Inflammatory macrophage (primary cell): Measurements from ENCODE around the gene RAB25.

ENCODE experiments used
- DNase-seq, 2 donors: peaks; one replicate each; pipeline ENCODE4 v3.0.0-alpha.2; 2020 to 2022
- total RNA-seq, 18 experiments: gene quantifications; one replicate each; lab custom pipeline; 2026; ENCODE audit warnings: mixed read lengths in 6 of 18, inconsistent platforms in 2 of 18; lab: John Stamatoyannopoulos, UW

The RAB25 gene
- 0 to 0.33 (median 0.04) reads per million in 18 experiments for total RNA-seq

DNA sequence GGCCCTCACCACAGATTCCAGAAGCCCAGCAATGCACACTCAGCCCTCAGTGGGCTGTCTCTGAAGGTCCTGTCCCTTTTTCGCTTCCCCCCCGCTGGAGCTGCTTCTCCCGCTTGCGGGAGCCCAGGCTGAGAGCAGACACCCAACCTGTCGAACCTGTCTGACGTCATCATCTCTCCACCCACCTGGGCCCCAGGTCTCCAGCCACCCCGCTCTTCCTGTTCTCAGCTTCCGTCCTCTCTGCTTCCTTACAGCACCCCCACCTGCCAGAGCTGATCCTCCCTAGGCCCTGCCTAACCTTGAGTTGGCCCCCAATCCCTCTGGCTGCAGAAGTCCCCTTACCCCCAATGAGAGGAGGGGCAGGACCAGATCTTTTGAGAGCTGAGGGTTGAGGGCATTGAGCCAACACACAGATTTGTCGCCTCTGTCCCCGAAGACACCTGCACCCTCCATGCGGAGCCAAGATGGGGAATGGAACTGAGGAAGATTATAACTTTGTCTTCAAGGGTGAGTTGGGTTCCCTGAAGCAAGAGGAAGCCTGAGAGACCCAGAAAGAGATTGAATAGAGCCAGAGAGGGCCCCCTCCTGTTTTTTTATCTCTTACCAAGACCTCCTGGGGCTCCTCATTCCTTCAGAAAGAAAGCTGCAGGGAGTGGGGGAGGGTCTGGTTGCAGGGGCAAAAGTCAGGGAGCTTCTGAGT lies at the start of gene RAB25:
Gene RAB25, plus strand, starts transcription at position 224 of the 700 bp plus-strand sequence. Its CDS starts 241 bp downstream, at position 465.
- no peak for DNase-seq

DNA sequence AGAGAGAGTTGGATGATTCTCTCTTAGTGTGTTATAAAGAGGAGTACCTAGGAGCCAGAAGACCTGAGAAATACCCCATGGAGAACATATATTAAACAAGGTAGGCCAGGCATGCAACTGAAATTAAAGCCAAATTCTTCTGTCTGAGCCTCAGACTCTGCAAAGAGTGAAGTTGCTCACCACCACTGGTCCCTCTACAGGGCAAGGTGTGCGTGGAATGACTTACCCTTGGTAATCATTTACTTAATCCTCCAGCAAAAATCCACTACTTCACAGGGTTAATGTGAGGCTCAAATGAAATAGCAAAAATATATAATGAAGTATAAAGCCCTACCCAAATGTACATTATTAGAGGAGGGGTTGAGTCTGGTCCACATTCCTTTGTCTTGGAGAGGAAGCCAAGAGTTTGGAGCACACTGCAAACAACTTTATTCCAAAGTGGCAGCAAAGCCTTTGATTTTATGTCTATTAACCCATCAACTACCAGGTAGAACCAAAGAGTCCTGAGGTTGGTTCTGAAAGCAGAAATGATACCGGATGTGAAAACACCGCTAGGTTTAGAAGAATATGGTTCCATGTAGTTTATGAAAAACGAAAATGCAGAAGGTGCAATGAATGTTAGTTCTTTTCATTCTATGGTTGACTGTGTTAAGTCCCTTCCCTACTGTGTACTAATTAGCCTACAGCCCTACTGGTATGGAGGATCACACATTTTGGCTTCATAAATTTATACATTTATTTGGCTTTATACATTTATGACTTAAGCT lies 48.7 kb upstream of the RAB25 start:
- no peak for DNase-seq

DNA sequence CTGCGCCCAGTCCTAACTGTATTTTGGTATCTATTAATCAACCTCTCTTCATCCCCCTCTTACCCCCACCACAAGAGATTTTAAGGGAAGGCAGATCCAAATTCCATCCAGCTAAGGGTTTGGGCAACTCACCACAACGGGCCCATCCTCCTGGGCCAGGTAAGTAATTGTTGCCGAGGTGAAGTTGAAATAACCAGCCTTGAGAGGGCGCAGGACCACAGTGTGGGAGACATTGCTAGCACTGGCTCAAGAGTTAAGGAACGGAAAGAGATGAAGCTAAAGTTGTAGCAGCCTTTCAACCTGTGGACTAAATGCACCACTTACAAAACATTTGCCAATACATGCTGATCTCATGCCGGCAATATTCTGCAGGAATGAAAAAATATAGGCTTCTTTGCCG lies 46.1 kb upstream of the RAB25 start:
- DNase-seq = no peak

DNA sequence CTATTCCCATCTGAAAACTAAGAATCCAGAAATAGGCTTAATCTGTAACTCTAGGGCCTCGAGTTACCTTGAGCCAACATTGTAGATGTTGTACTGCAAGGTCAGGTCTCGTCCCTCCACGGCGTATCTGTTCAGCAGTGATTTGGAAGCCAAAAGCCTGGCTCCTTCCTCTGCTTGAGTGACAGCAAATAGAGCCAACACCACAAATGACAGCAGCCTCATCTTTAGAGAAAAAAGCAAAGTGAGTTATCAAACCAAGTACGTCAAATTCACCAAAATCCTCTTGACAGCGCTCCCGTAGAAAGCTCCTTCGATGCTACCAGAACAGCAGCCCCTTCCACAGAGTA lies 41.0 kb upstream of the RAB25 start:
- DNase-seq = no peak

GRCh38 chr1:156020293-156021092 lies 40.5 kb upstream of the RAB25 start, which contains the start of gene SSR2:
TSS of gene SSR2 (minus strand) at chr1:156020951. CDS start at chr1:156020167, 784 bp downstream.
- peak; percentile 84 to 91 for DNase-seq

- no peak for DNase-seq
Observed at GRCh38 chr1:156021093-156021428, 39.9 kb upstream of the RAB25 start.

DNA sequence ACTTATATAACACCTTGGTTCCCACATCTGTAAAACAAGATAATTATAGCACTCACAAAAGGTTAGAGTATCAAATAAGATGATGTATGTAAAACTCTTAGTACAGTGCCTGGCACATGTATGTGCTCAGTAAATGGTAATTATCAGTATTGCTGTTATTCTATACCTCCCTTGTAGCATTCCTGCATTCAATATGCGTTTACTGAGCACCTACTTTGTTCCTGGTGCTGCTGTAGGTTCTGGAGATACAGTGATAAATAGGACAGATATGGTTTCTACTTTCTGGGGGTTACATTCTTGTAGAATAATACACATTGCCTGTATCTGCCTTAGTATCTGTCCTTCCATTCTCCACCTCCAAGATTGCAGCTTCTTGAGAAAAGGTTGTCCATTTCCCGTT lies 39.0 kb upstream of the RAB25 start:
- DNase-seq = no peak

- no peak for DNase-seq
Observed at GRCh38 chr1:156024801-156025200, 36.2 kb upstream of the RAB25 start.

DNA sequence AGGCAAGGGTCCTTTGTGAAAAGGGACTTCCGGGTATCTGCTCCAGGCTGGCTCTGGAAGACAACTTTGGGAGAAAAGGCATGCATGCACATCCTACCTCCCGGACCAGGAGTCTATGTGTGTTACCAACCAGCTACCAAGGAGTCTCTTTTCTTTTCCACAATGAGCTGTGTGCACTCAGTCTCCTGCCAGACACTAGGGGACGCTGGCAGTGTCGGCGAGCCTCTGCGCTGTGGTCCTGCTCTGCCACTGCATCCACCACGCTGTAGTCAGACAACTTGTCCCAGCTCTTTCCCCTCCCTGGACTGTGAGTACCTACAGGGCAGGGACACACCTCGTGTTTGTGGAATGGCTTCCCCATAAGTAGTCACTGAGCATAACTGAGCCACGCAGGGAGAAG lies 35.1 kb upstream of the RAB25 start:
- DNase-seq = peak; percentile 44 to 75

- DNase-seq = no peak
Observed at GRCh38 chr1:156026588-156026987, 34.4 kb upstream of the RAB25 start.

DNA sequence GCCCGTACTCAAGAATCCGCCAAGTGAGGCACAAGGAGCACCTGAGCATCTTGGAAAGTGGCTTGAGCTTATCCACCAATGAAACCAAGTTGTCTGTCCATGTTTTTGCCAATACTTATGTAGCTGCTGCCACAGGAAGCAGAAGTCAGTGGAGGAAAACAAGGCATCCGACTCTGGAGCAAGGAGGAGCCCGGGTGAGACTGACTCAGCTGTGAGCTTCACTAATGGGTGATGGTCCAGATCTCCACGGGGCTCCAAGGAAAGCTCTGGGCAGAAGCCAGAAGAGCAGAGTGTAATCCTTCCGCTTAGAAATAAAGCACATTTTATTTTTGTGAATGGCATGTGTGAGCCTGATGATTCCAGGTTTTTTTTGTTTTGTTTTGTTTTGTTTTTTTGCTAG lies 27.9 kb upstream of the RAB25 start:
- peak in 1 of 2 donors; percentile 10 for DNase-seq

- DNase-seq = peak; percentile 69 to 73
Observed at GRCh38 chr1:156034991-156035390, 26.0 kb upstream of the RAB25 start.

DNA sequence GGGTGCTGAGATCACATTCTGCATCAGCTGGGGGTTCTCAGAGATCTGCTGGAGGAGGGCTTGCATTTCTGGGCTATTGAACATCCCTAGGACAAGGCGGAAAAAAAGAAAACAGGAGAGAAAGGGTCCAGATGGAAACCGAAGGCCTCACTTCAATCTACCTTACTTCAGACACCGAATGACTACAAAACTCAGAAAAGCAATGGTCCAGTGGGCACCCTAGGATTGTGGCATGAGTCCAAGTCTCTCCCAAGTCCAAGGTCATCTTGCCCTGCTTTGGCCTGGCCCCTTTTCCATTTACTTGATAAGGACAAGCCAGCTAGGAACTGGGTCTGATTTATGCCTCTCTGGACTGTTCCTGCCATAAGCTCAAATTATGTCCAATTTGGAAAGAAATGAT lies 18.1 kb upstream of the RAB25 start:
- DNase-seq = no peak

DNA sequence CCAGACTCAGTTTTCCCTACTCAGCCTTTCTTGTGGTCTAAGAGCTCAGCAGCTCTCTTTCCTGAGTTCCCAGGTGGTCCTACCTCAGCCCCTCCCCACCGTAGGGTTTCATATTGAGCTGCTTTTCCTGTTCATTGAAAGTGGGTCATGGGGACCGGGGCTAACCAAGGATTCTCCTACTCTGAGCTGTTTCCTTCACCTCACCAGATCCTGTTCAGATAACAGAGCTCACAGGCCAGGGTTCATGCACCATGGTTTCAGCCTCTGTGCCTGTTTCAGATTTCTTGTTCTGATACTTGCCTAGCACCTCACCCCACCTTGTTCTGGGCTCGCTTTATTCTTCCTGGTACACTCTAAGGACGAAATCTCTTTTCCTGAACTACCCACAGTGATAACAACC lies 15.9 kb upstream of the RAB25 start:
- DNase-seq = no peak

GRCh38 chr1:156048663-156049258 lies 12.2 kb upstream of the RAB25 start:
- no peak for DNase-seq

- DNase-seq = no peak
Observed at GRCh38 chr1:156050376-156050775, 10.6 kb upstream of the RAB25 start.

GRCh38 chr1:156051011-156051725 lies 9.8 kb upstream of the RAB25 start:
- no peak for DNase-seq

DNA sequence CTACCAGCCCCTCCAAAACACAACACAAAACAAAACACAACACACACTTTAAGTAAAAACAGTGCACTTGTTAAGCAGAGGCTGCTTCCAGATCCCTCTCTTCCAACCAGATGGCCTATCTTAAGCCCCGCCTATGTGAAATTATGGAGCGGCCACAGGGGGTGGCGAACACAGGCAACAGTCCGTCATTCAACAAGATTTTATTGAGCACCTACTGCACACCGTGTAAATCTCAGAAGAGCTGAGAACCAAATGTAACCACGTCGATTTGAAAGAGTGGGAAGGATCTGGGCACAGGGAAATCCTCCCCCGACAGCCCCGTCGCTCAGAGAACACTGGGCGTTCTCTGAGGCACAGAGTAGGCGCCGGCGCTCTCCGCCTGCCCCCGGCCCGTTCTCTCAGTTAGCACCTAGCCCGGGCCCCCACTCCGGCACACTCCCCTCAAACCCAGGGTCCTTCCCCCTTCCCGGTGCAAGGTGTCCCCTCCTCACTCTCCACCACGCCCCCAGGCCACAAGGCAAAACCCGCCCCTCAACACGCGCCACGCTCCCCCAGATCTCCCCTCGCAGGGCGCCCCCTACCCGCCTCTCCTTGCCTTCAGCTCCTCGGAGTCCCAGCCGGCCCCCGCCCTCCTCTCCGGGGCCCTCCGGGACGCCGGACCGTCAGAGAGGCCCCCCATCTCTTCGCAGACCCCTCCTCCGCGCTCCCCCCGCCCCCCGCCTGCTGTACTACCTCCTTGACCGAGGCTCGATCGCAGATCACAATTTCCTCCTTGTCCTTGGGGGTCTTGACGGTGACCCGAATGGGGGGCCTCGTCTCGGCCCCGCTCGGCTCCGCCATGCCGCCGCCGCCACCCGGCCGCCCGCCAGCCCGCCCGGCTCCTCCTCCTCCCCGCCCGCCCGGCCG lies 7.8 kb upstream of the RAB25 start:
- peak; percentile 63 to 64 for DNase-seq

- DNase-seq = peak; percentile 80 to 88
Observed at GRCh38 chr1:156053768-156054499, 7.0 kb upstream of the RAB25 start, which contains the start of gene UBQLN4. TSS of gene UBQLN4 (minus strand) at chr1:156053798. CDS start at chr1:156053701, 97 bp downstream.
